ENCODE measurements around the gene PKN2. TPM values are rescaled to one million over a fixed set of nuclear protein-coding genes. Genes with fewer than 3 reads are reported as not detected.
A peak's percentile ranks its signal among the peaks of the same experiment; 100 is the strongest.

The PKN2 gene
- total and polyA plus RNA-seq, 9 of the 15 experiments (the other 6 are each of a cell fraction or from before 2014, with no cell fraction given): 4.5 to 25.3 (median 19.2) TPM

DNA sequence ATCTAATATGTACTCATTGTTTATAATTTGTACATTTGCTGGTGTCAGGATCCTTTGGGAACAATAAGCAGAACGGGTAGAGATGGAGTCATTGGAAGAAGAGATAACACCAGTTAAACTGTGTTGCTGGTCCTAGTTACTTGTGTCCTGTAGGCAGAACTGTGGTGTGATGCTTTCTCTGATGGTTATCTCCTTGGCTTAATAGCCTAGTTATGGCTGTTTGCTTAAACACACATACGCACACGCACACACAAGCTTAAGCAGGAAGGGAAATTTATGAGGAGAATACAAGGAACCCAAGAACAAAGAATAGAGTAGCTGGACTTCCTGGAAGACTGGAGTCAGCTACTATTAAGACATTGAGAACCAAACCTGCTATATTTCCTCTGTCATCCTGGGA is 5.7 kb upstream of the PKN2 start (continued):
- TF ChIP-seq HOMEZ (CRISPR knock-in tag; IDR thresholded peaks at IDR 0.05): no peak
- no peak for TF ChIP-seq PHB (CRISPR knock-in tag; IDR thresholded peaks at IDR 0.05)
- TF ChIP-seq ZNF133 (CRISPR knock-in tag; IDR thresholded peaks at IDR 0.05): no peak
- TF ChIP-seq MYBL2 (IDR thresholded peaks at IDR 0.05; ENCODE audit: low read depth): no peak
- TF ChIP-seq MYBL2 (CRISPR knock-in tag; IDR thresholded peaks at IDR 0.05; ENCODE audit: borderline replicate concordance): no peak
- no peak for TF ChIP-seq ETV5 (CRISPR knock-in tag; IDR thresholded peaks at IDR 0.05; ENCODE audit: low read depth)
- no peak for TF ChIP-seq CHCHD3 (CRISPR knock-in tag; IDR thresholded peaks at IDR 0.05)
- TF ChIP-seq CREM (IDR thresholded peaks at IDR 0.05; ENCODE audit: low read depth): no peak
- no peak for TF ChIP-seq NBN (IDR thresholded peaks at IDR 0.05; ENCODE audit: low read depth)
- no peak for TF ChIP-seq TEAD1 (CRISPR knock-in tag; IDR thresholded peaks at IDR 0.05)
- no peak for TF ChIP-seq ZNF695 (CRISPR knock-in tag; IDR thresholded peaks at IDR 0.05)
- peak; percentile 43; the same call in 1 of the 2 replicates for TF ChIP-seq ARID1B (IDR thresholded peaks at IDR 0.05)
- TF ChIP-seq POLR2AphosphoS5 (IDR thresholded peaks at IDR 0.05; ENCODE audit: control insufficient read depth, insufficient read depth, low read depth, low read length): no peak
- TF ChIP-seq E2F3 (CRISPR knock-in tag; IDR thresholded peaks at IDR 0.05): no peak
- peak in 1 of 2 experiments; percentile 32; a peak in 1 of 4 replicates for TF ChIP-seq RCOR1 (IDR thresholded peaks at IDR 0.05; ENCODE audit: borderline replicate concordance in 1 of 2, low read depth in 2 of 2, low read length in 2 of 2)
- no peak for TF ChIP-seq OTX1 (CRISPR knock-in tag; IDR thresholded peaks at IDR 0.05)
- no peak for TF ChIP-seq ZC3H8 (IDR thresholded peaks at IDR 0.05)

Data from K562 (cell line).